HG02884 (cell line): ENCODE results near the gene C3orf52.

Experiments
- ATAC-seq: cut with Tn5 transposase; IDR thresholded peaks from one replicate; pipeline ENCODE4 v1.9.1; 2021; ENCODE audit warnings: mild to moderate bottlenecking, moderate library complexity; ENCODE audit not compliant: unreplicated experiment

Gene C3orf52

GRCh38 chr3:112085735-112086075 is 484 bp upstream of the C3orf52 start:
- peak; percentile 3 for ATAC-seq

GRCh38 chr3:112086875-112087524 is 811 bp downstream of the C3orf52 start:
- ATAC-seq, result no peak

DNA sequence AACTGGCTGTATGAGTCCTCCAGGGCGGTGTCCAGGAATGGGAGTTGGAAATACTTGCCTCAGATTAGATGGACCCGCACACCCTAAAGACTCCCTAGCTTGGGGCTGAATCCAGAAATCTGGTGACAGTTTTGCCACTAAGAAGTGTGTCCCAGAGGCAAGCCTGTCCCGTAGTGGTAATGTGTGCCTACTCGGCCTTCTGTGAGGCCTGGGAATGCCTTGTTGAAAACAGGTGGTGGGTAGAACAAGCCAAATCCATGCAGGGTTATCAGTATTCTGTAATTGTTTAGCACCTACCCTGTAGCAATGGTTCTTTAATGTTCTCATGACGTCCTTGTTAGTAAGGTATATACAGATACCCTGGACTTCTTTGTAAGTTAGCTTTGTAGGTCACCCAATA is 1.6 kb downstream of the C3orf52 start:
- no peak for ATAC-seq

DNA sequence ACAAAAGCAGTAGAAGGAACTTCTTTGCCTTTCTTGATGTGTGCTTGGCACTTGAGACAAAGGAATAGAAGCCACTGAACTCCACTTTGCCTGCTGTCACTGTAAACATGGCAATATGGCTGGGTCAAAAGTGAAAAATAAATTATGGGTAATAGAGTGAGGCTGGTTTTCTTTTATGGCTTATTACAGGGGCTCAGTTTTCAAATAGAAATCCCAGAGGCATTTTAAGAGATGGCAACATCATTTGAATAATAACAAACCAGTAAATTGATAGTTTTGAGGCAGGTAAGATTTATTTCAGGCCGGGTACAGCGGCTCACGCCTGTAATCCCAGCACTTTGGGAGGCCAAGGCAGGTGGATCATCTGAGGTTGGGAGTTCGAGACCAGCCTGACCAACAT is 2.8 kb downstream of the C3orf52 start:
- no peak for ATAC-seq

DNA sequence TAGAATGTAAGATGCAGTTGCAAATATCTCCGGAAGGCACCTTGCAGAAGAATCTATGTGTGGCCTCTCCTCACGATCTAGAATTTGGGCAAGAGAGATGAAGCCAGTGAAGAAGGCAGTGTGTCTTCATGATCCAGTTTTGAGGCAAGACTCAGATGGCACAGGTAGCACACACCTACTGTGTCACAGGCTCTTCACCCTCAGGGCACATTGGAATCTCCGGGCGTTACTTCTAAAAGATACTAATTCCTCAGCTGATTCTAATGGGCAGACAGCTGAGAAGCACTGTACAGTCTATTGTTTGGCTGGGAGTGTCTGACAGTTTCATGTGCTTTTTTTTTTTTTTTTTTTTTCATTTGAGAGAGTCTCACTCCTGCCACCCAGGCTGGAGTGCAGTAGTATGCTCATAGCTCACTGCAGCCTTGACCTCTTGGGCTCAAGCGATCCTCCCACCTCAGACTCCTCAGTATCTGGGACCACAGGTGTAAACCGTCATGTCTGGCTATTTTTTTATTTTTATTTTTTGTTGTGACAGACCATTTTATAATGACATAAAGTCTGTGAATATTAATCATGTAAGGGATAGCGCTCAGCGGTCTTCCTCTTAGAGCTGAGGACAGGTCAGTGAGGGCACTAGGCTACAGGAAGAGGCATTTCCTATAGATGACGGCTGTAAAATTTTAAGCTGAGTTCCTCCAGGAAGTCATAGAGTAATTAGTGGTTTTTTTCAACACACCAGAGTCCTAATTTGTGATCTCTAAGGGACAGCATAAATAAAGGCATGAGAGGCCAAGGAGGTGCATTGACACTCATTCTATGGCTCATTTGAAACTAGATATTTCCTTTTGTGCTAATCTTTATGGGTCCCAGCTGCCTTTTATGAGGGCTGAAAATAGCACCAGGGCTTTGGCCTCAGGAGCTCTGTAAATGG is 4.0 kb downstream of the C3orf52 start:
- no peak for ATAC-seq

- no peak for ATAC-seq
Observed at GRCh38 chr3:112090887-112091586, 4.8 kb downstream of the C3orf52 start.

DNA sequence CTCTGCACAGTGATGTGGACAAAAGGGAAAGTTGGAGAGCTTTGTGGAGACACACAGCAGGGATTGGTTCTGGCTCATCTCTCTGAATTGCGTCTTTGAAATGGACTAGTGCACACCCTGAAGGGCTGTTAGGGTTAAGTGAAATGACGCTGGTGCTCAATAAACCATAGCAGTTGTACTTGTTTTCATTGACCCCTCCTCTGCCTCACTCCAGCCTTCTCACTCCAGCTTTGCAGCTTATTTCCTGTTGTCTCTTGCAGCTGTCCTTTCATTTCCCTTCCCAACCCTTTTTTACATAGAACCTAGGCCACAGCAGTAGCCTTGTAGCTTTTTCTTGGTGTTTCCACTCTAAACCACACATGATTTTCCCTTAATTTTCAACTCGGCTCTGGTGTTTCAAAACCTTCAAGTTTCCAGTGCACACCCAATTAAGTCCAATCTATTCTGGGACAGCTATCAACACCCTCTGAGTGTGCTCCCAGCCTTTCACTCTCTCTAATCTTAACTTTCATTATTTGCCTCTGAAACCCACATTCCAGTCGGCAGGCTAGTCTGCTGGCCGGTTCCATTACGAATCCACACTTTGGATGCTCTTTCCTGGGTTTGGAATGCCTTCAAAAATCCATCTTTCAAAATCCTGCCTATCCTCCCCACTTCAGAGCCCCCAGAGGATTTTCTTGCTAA is 6.4 kb downstream of the C3orf52 start:
- ATAC-seq, result peak; percentile 36

- no peak for ATAC-seq
Observed at GRCh38 chr3:112093180-112093522, 7.0 kb downstream of the C3orf52 start.

DNA sequence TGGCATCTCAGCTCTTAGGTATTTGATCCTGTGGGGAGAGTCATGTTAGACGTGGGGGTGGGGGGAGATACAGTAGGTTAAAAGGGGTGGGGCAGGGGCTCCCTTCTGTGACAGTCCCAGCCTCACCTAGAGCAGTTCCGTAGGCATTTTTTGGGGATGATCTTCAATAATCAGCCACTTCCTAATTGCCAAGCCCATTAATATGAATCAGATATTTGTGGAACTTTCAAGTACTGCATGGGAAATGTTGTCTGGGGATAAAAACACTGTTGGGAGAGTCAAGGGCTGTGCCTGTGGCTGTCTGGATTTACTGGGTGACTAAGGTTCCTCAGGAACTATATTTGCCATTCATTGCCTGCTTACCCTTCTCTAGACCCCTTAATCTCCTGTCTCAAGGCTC is 9.5 kb downstream of the C3orf52 start:
- no peak for ATAC-seq

DNA sequence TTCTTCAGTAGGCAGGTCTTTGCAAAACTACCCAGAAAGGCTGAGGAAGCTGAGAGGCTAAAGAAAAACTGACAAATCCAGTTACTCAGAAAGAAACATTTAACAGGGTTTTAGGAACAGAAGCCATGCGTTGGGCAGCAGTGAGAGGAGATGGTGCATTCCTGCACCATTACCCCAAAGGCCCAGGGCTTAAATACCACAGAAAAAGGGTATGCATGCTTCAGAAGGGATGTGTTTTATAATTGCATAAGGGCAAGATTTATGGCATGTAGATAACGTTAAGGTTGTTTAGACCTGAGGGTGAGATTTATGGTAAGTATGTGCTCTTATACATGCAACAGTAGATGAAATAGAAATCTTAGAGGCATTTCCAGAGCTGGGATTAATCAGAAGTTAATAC is 10.0 kb downstream of the C3orf52 start:
- no peak for ATAC-seq

GRCh38 chr3:112097378-112097777 is 11.2 kb downstream of the C3orf52 start:
- peak; percentile 61 for ATAC-seq

DNA sequence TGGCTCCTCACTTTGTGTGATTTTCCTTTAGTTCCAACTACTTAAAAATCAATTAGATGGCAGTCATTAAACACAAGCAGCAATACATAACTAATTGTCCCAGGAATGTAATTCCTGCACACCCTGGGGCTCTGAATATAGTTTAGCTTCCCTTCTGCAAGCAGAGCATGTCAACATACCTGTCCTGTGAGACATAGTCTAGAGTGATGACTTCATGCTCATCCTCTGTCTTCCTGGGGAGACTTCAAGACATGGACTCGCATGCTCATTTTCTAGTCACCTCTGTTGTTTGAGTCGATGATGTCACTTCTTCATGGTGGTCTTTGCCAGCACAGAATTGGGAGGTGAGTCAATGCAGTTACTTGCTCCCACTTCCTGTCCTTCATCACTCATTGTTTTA is 15.7 kb downstream of the C3orf52 start:
- no peak for ATAC-seq

DNA sequence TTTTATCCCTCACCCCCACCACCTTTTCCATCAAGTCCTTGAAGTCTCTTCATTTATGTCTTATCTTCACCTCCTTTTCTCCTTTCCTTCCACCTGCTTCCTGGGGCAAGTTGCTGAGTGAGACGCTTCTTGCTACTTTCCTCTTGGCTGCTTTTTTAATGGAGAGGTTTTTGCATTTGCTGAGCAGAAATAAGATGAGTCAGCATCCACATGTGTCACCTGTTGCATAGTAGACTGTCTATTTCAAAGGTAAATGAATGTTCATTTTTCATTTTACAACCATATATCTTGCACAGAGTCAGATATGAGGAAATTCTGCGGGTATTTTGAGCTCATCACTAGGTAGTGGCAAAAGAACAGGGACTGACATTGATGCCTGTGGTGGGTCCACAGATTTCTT is 18.6 kb downstream of the C3orf52 start:
- ATAC-seq, result no peak

GRCh38 chr3:112109322-112109721 is 23.1 kb downstream of the C3orf52 start:
- ATAC-seq, result no peak

DNA sequence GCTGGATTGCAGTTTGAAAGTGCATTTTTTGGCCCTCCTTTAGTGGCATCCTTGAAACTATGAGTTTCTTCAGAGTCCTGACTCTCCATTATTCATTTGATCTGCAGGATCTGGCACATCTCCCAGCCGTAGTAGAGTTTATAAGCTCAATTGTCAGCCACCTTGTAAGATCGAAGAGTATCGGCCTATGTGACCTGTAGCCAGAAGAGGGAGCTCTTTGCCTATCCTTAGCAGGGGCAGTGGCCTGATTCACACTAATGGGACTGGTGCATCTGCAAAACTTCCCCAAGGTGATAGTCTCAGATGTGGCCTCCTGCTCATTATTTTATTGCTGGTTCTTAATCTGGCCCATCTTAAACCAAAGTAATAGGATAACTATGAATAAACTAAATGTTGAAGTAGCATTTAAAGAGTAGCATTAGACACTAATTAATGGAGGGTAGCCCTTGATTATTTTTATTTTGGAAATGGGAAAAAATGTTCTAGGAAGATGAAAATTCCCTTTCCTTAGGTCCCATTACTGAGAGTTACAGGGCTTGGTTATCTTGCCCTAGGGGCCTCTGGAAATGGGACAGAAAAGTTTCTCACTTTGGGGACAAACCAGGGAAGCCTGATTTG is 25.7 kb downstream of the C3orf52 start:
- ATAC-seq, result peak; percentile 52

DNA sequence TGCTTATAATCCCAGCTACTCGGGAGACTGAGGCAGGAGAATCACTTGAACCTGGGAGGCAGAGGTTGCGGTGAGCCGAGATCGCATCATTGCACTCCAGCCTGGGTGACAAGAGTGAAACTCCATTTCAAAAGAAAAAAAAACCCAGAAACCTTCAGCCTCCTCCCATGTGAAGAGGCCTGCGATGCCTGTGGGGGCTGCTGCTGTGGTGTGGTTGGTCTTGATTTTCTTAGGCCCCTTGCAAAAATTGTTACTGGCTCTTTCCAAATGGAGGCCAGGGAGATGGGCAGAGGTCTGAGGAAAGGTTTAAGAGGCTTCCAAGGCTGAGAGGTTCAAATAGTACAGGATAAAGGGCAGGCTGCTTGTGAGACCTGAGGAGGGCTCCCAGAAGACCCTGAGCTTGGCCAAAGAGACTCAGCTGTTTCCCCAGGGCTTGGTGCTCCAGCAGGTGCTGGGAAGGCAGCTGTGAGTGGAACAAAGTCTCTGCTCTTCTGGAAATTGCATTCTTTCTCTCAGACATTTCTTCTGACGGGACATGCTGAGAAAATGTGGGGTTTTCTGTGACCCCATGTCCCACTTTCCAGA is 28.5 kb downstream of the C3orf52 start:
- ATAC-seq, result no peak

DNA sequence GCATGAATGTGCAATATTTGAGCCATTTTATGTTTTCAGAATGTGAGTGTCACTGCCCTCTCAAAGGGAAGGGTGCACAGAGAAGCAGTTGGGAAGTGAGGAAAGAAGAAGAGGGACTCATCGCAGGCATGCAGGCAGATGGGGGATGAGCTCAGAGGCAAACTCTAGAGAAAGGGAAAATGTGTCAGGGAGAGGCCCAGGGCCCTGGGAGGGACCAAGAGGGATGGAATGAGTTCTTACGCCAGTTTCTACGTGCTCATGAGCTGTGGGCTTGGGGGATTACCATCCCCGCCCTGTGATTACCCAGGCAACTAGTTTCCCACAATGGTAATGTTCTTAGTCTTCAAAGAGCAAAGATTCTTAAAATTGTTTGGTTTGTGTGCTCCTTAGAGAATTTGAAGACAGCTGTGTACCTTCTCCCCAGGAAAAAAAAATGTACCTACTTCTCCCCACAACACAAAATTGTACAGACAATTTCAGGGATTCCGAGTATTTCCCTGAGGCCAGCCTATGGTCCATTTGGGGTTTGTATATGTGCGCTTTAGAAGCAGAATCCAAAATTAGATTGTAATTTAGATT is 29.1 kb downstream of the C3orf52 start:
- ATAC-seq, result peak; percentile 34

- no peak for ATAC-seq
Observed at GRCh38 chr3:112115806-112116383, 29.7 kb downstream of the C3orf52 start.

- no peak for ATAC-seq
Observed at GRCh38 chr3:112116748-112117186, 30.6 kb downstream of the C3orf52 start.

- ATAC-seq, result no peak
Observed at GRCh38 chr3:112117415-112117814, 31.2 kb downstream of the C3orf52 start.
